ENCODE data around the gene CALCOCO2. TPM values are rescaled to one million over a fixed set of nuclear protein-coding genes. Genes with fewer than 3 reads are reported as not detected.

CALCOCO2 gene
- total RNA-seq, 1 donor from 2014 or later: 115 TPM

GRCh38 chr17:48840441-48840840 lies 9.6 kb downstream of the CALCOCO2 start:
- POLR2A ChIA-PET: interaction anchor here (1.2 to 1.8 kb wide), 3 partner anchors 9 to 104 kb away, joined by 3 to 14 read pairs (median 4); partner anchors contain the start of genes CALCOCO2, SNF8 and TTLL6
- CTCF ChIA-PET: interaction anchor here (1.4 kb wide), 1 partner anchor 11 kb away, joined by 3 read pairs; no protein-coding TSS in a partner anchor
- Mint-ChIP-seq H3K36me3 (ENCODE audit: low read depth) (peaks cover 27% of the 10 kb centered on the region), H3K9me3 (no peaks in the 10 kb centered on the region), H3K27ac (no peak overlapping the region), H3K27me3 (no peaks in the 10 kb centered on the region), H3K4me3 (no peak overlapping the region), H3K4me1 (peaks cover 65% of the 10 kb centered on the region)
- intact Hi-C loops (cut with micrococcal nuclease): no loop called here
- DNase-seq: no peak
- TF ChIP-seq, protein P1, sequence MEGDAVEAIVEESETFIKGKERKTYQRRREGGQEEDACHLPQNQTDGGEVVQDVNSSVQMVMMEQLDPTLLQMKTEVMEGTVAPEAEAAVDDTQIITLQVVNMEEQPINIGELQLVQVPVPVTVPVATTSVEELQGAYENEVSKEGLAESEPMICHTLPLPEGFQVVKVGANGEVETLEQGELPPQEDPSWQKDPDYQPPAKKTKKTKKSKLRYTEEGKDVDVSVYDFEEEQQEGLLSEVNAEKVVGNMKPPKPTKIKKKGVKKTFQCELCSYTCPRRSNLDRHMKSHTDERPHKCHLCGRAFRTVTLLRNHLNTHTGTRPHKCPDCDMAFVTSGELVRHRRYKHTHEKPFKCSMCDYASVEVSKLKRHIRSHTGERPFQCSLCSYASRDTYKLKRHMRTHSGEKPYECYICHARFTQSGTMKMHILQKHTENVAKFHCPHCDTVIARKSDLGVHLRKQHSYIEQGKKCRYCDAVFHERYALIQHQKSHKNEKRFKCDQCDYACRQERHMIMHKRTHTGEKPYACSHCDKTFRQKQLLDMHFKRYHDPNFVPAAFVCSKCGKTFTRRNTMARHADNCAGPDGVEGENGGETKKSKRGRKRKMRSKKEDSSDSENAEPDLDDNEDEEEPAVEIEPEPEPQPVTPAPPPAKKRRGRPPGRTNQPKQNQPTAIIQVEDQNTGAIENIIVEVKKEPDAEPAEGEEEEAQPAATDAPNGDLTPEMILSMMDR (IDR thresholded peaks at IDR 0.05): no peak
- ATAC-seq (ENCODE audit: low read depth): no peak

GRCh38 chr17:48841395-48841831 lies 10.6 kb downstream of the CALCOCO2 start:
- H3K4me1 Mint-ChIP-seq: peaks cover 57% of the 10 kb centered on the region
- TF ChIP-seq, protein P1 (IDR thresholded peaks at IDR 0.05): no peak
- POLR2A ChIA-PET: interaction anchor here (0.5 to 1.8 kb wide), 6 partner anchors 10 to 400 kb away, joined by 3 to 14 read pairs (median 4); partner anchors contain the start of genes CALCOCO2, SNF8 and TTLL6
- peak overlapping the region; percentile 82 for H3K4me3 Mint-ChIP-seq
- CTCF ChIA-PET: interaction anchor here (0.7 to 2.4 kb wide), 4 partner anchors 26 to 194 kb away, joined by 5 to 7 read pairs (median 6); no protein-coding TSS in a partner anchor
- no peaks in the 10 kb centered on the region for H3K27me3 Mint-ChIP-seq
- ATAC-seq (ENCODE audit: low read depth): peak; percentile 97
- H3K36me3 Mint-ChIP-seq (ENCODE audit: low read depth): peaks cover 33% of the 10 kb centered on the region
- H3K27ac Mint-ChIP-seq: peak overlapping the region; percentile 93
- DNase-seq: no peak
- H3K9me3 Mint-ChIP-seq: no peaks in the 10 kb centered on the region
- intact Hi-C loops (cut with micrococcal nuclease): loop anchor here (1.0 kb wide), 2 partner anchors 10 to 27 kb away; partner anchors contain the start of gene CALCOCO2

- POLR2A ChIA-PET: interaction anchor here (0.6 kb wide), 2 partner anchors 54 to 114 kb away, joined by 3 to 8 read pairs; no protein-coding TSS in a partner anchor
- H3K27ac Mint-ChIP-seq: no peak overlapping the region
- no peaks in the 10 kb centered on the region for H3K27me3 Mint-ChIP-seq
- H3K36me3 Mint-ChIP-seq (ENCODE audit: low read depth): peaks cover 40% of the 10 kb centered on the region
- DNase-seq (no peak), ATAC-seq (ENCODE audit: low read depth) (no peak)
- TF ChIP-seq, protein P1 (IDR thresholded peaks at IDR 0.05): no peak
- peaks cover 43% of the 10 kb centered on the region for H3K4me1 Mint-ChIP-seq
- no peaks in the 10 kb centered on the region for H3K9me3 Mint-ChIP-seq
- no peak overlapping the region for H3K4me3 Mint-ChIP-seq
- CTCF ChIA-PET: interaction anchor here (2.4 kb wide), 1 partner anchor 39 kb away, joined by 5 read pairs; no protein-coding TSS in a partner anchor
- intact Hi-C loops (cut with micrococcal nuclease): no loop called here
These were observed 11.9 kb downstream of the CALCOCO2 start for GRCh38 chr17:48842746-48843145.

- intact Hi-C loops (cut with micrococcal nuclease): no loop called here
- no peak for DNase-seq
- ChIA-PET POLR2A (interaction anchor here (0.6 kb wide), 2 partner anchors 53 to 114 kb away, joined by 3 to 8 read pairs; no protein-coding TSS in a partner anchor), CTCF (interaction anchor here (1.2 to 2.4 kb wide), 3 partner anchors 36 to 171 kb away, joined by 3 to 6 read pairs (median 5); no protein-coding TSS in a partner anchor)
- Mint-ChIP-seq H3K27me3 (no peaks in the 10 kb centered on the region), H3K27ac (no peak overlapping the region), H3K36me3 (ENCODE audit: low read depth) (peaks cover 45% of the 10 kb centered on the region), H3K4me1 (peaks cover 38% of the 10 kb centered on the region), H3K9me3 (no peaks in the 10 kb centered on the region), H3K4me3 (no peak overlapping the region)
- TF ChIP-seq, protein P1 (IDR thresholded peaks at IDR 0.05): no peak
- no peak for ATAC-seq (ENCODE audit: low read depth)
These were observed 12.5 kb downstream of the CALCOCO2 start for GRCh38 chr17:48843187-48843900.
